Measurements from ENCODE around the gene ITPK1.

DNA sequence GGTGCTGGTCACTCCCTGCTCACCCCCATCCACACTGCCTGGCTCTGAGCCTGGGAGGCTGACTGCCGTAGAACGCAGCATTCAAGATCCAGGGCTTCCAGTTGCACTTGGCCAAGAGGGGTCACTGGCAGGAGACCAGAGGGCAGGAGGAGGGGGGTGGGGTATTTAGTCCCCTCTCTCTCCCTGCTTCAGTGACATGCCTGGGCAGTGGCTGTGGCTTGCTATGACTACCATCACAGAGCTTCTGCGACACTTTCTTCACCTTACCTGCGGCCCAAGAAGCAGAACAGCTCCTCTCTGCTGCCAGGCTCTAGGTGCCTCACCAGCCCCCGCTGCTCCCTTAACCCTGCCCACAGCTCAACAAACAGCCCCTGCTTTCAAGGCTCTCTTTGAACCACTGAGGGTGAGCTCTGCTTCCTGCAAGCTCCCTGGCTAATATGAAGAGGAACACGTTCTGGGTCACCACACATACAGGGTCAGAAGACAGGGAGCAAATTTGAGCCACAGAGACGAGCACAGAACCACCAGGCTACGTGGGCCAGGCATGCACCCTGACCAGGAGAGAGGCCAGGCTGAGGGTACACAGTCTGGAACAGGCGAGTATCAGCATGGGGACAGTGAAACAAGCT, 55.7 kb downstream of the ITPK1 start:
- TF ChIP-seq POLR2A (IDR thresholded peaks at IDR 0.05): peak in 1 of 2 donors; percentile 23
- TF ChIP-seq, protein P1, sequence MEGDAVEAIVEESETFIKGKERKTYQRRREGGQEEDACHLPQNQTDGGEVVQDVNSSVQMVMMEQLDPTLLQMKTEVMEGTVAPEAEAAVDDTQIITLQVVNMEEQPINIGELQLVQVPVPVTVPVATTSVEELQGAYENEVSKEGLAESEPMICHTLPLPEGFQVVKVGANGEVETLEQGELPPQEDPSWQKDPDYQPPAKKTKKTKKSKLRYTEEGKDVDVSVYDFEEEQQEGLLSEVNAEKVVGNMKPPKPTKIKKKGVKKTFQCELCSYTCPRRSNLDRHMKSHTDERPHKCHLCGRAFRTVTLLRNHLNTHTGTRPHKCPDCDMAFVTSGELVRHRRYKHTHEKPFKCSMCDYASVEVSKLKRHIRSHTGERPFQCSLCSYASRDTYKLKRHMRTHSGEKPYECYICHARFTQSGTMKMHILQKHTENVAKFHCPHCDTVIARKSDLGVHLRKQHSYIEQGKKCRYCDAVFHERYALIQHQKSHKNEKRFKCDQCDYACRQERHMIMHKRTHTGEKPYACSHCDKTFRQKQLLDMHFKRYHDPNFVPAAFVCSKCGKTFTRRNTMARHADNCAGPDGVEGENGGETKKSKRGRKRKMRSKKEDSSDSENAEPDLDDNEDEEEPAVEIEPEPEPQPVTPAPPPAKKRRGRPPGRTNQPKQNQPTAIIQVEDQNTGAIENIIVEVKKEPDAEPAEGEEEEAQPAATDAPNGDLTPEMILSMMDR (IDR thresholded peaks at IDR 0.05): no peak

Measured in thyroid gland (tissue), 4 donors.